SU-DHL-6 (cell line): ENCODE data around the gene ATAD3C.
A peak's percentile ranks its signal among the peaks of the same experiment; 100 is the strongest.
"Not testable (repeated sequence)": the region's sequence is repeated elsewhere in the genome, so short reads cannot be mapped to it uniquely, and the experiment has no call there.

ENCODE experiments used
- H2AFZ ChIP-seq: fragments of 200-600 bp; sonication (generic); 2 replicates; pipeline ENCODE4 v1.6.1; 2014; ENCODE audit warnings: low read depth, mild to moderate bottlenecking, moderate library complexity, mixed read lengths, antibody characterized with exemption, low read length; ENCODE audit not compliant: severe bottlenecking
- H3F3A ChIP-seq: fragments of 200-600 bp; shearing (Covaris generic); 2 replicates; pipeline ENCODE4 v1.6.0; 2016; ENCODE audit warnings: antibody characterized with exemption, mild to moderate bottlenecking; ENCODE audit not compliant: insufficient read depth
- H3K27ac ChIP-seq: fragments of 200-600 bp; sonication (generic); 2 replicates; pipeline ENCODE4 v1.5.1; 2016; ENCODE audit warnings: low read depth, mild to moderate bottlenecking, low read length, moderate library complexity, mixed read lengths
- H3K27me3 ChIP-seq: fragments of 200-600 bp; sonication (generic), shearing (Covaris generic); 2 replicates; pipeline ENCODE4 v1.6.0; 2014; ENCODE audit warnings: mild to moderate bottlenecking, low read length
- H3K36me3 ChIP-seq: fragments of 200-600 bp; sonication (generic); 2 replicates; pipeline ENCODE4 v1.6.1; 2014; ENCODE audit warnings: mild to moderate bottlenecking, low read length, mixed read lengths
- H3K4me2 ChIP-seq: fragments of 300-600, 200-600 bp; shearing (Covaris generic), sonication (generic); 2 replicates; pipeline ENCODE4 v1.6.0; 2014; ENCODE audit warnings: low read length, low read depth, mild to moderate bottlenecking; ENCODE audit not compliant: poor library complexity, severe bottlenecking
- H3K4me3 ChIP-seq: fragments of 200-600 bp; sonication (generic); 2 replicates; pipeline ENCODE4 v1.5.1; 2014; ENCODE audit warnings: antibody characterized with exemption, low read length, mild to moderate bottlenecking, mixed read lengths; ENCODE audit not compliant: insufficient read depth, poor library complexity, severe bottlenecking
- H3K79me2 ChIP-seq: fragments of 200-600 bp; sonication (generic); 2 replicates; pipeline ENCODE4 v1.6.1; 2014; ENCODE audit warnings: mild to moderate bottlenecking, low read length, moderate library complexity; ENCODE audit not compliant: insufficient read depth
- H3K9ac ChIP-seq: fragments of 200-600 bp; sonication (generic); 2 replicates; pipeline ENCODE4 v1.7.0; 2014; ENCODE audit warnings: mild to moderate bottlenecking, low read length
- H3K9me2 ChIP-seq: fragments of 200-600 bp; sonication (generic); replicated peaks from 2 replicates; pipeline ENCODE4 v1.6.1; 2014; ENCODE audit warnings: low read length; ENCODE audit not compliant: insufficient read depth
- H3K9me3 ChIP-seq: fragments of 200-600 bp; sonication (generic); 2 replicates; pipeline ENCODE4 v1.6.1; 2014; ENCODE audit warnings: low read length, mixed read lengths; ENCODE audit not compliant: insufficient read depth
- H4K20me1 ChIP-seq: fragments of 200-600 bp; sonication (generic); 2 replicates; pipeline ENCODE4 v1.6.1; 2014; ENCODE audit warnings: low read depth, mild to moderate bottlenecking, antibody characterized with exemption, low read length, moderate library complexity, mixed read lengths
- EZH2phosphoT487 ChIP-seq: fragments of 200-600 bp; sonication (generic), shearing (Covaris generic); conservative IDR thresholded peaks from 2 replicates; pipeline ENCODE4 v1.6.1; 2018; ENCODE audit warnings: mild to moderate bottlenecking, antibody characterized with exemption, low read length, moderate library complexity, mixed read lengths
- TF ChIP-seq, protein P1 (sequence below): fragments of 200-600 bp; sonication (generic); IDR thresholded peaks from one replicate; pipeline ENCODE4 v1.5.1; 2017; ENCODE audit warnings: antibody characterized with exemption, mild to moderate bottlenecking, low read length, moderate library complexity; ENCODE audit not compliant: insufficient read depth, poor library complexity, severe bottlenecking

ATAD3C gene

GRCh38 chr1:1440262-1441001 is 9.1 kb upstream of the ATAD3C start:
- Histone ChIP-seq H3K4me2 (no peak overlapping the region), H3K27me3 (no peaks in the 10 kb centered on the region), H3F3A (no peaks in the 10 kb centered on the region), H3K4me3 (no peak overlapping the region), H4K20me1 (no peaks in the 10 kb centered on the region), H3K36me3 (no peaks in the 10 kb centered on the region), H3K9ac (no peak overlapping the region), H2AFZ (no peak overlapping the region), H3K9me2 (no peaks in the 10 kb centered on the region), H3K27ac (no peak overlapping the region), H3K9me3 (no peaks in the 10 kb centered on the region), H3K79me2 (no peaks in the 10 kb centered on the region)
- no peak for TF ChIP-seq EZH2phosphoT487

DNA sequence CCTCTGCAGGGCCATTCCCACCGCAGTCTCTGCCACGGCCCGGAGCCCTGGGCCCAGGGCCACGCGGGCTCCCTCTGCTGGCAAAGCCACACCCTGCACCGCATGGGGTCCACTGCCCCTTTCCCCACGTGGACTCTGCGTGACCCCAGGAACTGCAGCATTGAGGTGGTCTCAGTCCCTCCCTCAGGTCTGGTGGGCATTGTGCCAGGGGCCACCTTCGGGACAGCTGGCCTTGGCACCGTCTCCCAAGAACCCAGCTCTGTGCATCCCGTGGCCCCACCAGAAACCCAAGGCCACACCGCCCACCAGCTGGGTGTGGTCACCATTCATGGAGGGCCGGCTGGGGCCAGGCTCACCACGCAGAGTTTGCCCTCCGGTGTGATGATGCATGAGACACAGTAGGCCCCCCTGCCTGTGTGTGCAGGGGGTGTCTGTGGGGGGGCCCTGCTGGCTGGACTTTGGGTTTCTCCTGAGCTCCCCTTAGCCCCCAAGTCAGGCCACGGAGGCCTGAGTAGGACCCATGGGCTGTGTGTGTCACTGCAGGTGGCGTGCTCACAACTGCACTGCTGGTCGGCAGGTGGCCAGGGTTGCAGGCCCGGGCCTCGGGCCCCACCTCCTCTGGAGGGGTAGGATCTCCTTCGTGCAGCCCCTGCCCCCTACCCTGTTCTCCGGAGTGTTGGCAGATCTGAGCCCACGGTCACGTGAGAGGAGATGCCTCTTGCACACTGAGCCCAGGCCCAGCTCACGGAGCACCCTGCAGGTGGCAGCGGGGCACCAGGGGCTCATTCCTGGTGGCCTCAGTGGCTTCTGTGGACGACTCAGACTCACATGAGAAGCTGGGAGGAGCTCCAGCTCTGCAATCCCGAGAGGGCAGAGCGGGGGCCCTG is 8.2 kb upstream of the ATAD3C start:
- no peak overlapping the region for H3K4me3 ChIP-seq
- H4K20me1 ChIP-seq = no peaks in the 10 kb centered on the region
- H3K9ac ChIP-seq = no peak overlapping the region
- H3K9me3 ChIP-seq = no peaks in the 10 kb centered on the region
- H3K4me2 ChIP-seq = no peak overlapping the region
- no peaks in the 10 kb centered on the region for H3K79me2 ChIP-seq
- TF ChIP-seq, protein P1, sequence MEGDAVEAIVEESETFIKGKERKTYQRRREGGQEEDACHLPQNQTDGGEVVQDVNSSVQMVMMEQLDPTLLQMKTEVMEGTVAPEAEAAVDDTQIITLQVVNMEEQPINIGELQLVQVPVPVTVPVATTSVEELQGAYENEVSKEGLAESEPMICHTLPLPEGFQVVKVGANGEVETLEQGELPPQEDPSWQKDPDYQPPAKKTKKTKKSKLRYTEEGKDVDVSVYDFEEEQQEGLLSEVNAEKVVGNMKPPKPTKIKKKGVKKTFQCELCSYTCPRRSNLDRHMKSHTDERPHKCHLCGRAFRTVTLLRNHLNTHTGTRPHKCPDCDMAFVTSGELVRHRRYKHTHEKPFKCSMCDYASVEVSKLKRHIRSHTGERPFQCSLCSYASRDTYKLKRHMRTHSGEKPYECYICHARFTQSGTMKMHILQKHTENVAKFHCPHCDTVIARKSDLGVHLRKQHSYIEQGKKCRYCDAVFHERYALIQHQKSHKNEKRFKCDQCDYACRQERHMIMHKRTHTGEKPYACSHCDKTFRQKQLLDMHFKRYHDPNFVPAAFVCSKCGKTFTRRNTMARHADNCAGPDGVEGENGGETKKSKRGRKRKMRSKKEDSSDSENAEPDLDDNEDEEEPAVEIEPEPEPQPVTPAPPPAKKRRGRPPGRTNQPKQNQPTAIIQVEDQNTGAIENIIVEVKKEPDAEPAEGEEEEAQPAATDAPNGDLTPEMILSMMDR = peak; percentile 80
- TF ChIP-seq EZH2phosphoT487 = no peak
- H3K9me2 ChIP-seq = no peaks in the 10 kb centered on the region
- H3F3A ChIP-seq = no peaks in the 10 kb centered on the region
- H3K36me3 ChIP-seq = no peaks in the 10 kb centered on the region
- no peak overlapping the region for H2AFZ ChIP-seq
- H3K27me3 ChIP-seq = no peaks in the 10 kb centered on the region
- no peak overlapping the region for H3K27ac ChIP-seq

DNA sequence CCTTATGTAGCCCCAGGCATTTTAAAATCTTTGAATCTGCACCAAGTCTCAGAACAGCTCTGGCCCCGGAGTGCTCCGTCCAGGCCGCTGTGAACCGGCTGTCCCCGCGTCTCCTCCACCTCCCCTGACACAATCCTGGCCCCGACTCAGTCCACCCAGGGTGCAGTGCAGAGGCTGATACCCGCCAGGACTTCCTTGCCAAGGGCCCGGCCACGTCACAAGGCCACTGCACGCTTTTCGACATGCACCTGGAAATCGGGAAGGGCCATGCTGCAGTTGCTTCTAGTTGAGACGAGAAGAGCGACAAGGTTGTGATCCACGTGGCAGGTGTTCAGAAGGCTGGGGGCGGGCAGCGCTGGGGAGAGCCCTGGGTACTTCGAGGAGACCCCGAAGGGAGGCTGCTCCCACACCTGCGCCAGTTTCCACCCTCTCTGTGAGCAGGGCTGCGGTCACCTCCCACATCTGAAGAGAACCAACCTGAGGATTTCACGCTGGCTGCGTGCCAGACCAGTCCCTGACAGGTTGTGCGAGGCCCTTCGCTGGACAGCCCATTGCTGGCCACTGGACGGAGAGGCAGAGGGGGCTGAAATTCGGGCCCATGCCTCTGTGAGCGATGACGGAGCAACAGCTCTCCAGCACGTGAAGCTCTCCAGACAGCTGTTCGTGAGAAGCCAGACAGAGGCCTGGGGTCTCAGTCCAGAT is 7.3 kb upstream of the ATAD3C start:
- Histone ChIP-seq H3K9ac (no peak overlapping the region), H3K4me3 (no peak overlapping the region), H3K36me3 (no peaks in the 10 kb centered on the region), H3K9me2 (no peaks in the 10 kb centered on the region), H2AFZ (no peak overlapping the region), H3K79me2 (no peaks in the 10 kb centered on the region), H4K20me1 (no peaks in the 10 kb centered on the region), H3K27me3 (no peaks in the 10 kb centered on the region), H3K9me3 (no peaks in the 10 kb centered on the region), H3K27ac (no peak overlapping the region), H3K4me2 (no peak overlapping the region), H3F3A (no peaks in the 10 kb centered on the region)
- TF ChIP-seq EZH2phosphoT487 = no peak
- TF ChIP-seq, protein P1 = no peak

DNA sequence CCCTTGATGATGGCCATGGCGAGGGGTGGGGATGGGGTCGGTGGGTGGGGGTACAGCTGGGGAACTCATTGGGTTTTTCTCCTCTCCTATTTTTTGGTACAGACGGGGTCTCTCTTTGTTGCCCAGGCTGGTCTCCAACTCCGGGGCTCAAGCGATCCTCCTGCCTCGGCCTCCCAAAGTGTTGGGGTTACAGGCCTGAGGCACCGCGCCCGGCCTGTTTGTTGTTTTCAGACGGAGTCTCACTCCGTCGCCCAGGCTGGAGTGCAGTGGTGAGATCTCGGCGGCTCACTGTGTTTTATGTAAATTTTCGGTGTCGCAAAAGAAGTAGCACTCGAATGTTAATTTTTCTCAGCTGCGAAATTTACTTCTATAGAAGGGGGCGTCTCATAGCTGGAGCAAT is 2.9 kb upstream of the ATAD3C start:
- H3K27ac ChIP-seq, H3K9ac ChIP-seq: not testable (repeated sequence)

DNA sequence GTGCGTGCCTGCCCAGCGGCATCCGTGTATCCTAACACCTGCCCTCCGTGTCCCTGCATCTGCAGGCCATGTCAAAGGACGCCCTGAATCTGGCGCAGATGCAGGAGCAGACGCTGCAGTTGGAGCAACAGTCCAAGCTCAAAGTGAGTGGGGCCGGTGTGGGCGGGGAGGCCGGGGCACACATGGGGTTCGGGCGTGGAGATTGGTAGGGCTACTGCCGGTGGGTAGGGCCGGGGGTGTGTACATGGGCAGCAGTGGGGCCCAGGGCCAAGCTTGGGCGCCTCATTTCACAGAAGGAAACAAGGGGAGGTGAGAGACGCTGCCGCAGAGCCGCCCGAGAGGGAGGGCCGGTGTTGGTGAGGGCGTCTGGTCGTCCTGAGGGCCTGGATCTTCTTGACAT is 1.1 kb downstream of the ATAD3C start:
- not testable (repeated sequence) for H4K20me1 ChIP-seq

More for the DNA sequence above, 2.9 kb upstream of the ATAD3C start:
- H3K4me2 ChIP-seq, H3K27me3 ChIP-seq, H3F3A ChIP-seq, H3K36me3 ChIP-seq, H3K4me3 ChIP-seq, H3K9me2 ChIP-seq, H2AFZ ChIP-seq, H3K9me3 ChIP-seq, H4K20me1 ChIP-seq, H3K79me2 ChIP-seq: not testable (repeated sequence)

More for the DNA sequence above, 1.1 kb downstream of the ATAD3C start:
- not testable (repeated sequence) for H3K9ac ChIP-seq, H3K79me2 ChIP-seq, H3K27ac ChIP-seq, H3K4me2 ChIP-seq, H3K9me2 ChIP-seq, H3F3A ChIP-seq, H3K9me3 ChIP-seq, H3K36me3 ChIP-seq, H3K4me3 ChIP-seq, H2AFZ ChIP-seq, H3K27me3 ChIP-seq
